ENCODE measurements around the gene NOC3L.
"Not testable (repeated sequence)": the region's sequence is repeated elsewhere in the genome, so short reads cannot be mapped to it uniquely, and the experiment has no call there.

DNA sequence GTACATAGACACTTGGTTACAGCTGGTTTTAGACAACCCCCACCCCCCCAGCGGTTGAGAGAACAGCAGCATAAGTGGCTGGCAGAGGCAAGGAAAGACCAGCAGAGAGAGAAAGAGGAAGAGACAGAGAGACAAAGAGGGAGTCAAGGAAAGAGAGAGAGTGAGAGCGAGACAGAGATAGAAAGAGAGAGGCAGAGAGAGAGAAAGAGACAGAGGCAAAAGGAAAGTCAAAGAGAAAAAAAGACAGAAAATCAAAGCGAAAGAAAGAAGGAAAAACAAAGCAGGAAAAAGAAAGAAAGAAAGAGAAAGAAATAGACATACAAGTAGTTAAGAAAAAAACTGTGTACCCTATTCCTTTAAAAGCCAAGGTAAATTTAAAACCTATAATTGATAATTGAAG lies 23.0 kb upstream of the NOC3L start:
- TF ChIP-seq, protein P1, sequence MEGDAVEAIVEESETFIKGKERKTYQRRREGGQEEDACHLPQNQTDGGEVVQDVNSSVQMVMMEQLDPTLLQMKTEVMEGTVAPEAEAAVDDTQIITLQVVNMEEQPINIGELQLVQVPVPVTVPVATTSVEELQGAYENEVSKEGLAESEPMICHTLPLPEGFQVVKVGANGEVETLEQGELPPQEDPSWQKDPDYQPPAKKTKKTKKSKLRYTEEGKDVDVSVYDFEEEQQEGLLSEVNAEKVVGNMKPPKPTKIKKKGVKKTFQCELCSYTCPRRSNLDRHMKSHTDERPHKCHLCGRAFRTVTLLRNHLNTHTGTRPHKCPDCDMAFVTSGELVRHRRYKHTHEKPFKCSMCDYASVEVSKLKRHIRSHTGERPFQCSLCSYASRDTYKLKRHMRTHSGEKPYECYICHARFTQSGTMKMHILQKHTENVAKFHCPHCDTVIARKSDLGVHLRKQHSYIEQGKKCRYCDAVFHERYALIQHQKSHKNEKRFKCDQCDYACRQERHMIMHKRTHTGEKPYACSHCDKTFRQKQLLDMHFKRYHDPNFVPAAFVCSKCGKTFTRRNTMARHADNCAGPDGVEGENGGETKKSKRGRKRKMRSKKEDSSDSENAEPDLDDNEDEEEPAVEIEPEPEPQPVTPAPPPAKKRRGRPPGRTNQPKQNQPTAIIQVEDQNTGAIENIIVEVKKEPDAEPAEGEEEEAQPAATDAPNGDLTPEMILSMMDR (IDR thresholded peaks at IDR 0.05; ENCODE audit: insufficient read depth, low read depth, low read length): not testable (repeated sequence)
- TF ChIP-seq EZH2 (IDR thresholded peaks at IDR 0.05; ENCODE audit: insufficient read depth, low read length): not testable (repeated sequence)
